Measurements from ENCODE around the gene GPRC5B. TPM values are rescaled to one million over a fixed set of nuclear protein-coding genes. Genes with fewer than 3 reads are reported as not detected.

The GPRC5B gene
- total and polyA plus RNA-seq, 2 of the 8 experiments (the other 6 are each of a cell fraction or from before 2014, with no cell fraction given): 106 to 160 TPM

GRCh38 chr16:19888834-19889233, 4.2 kb upstream of the GPRC5B start (continued):
- no peak for TF ChIP-seq TEAD4 (IDR thresholded peaks at IDR 0.05; ENCODE audit: low read depth, low read length)
